ENCODE data around the gene KAZN. TPM values are rescaled to one million over a fixed set of nuclear protein-coding genes. Genes with fewer than 3 reads are reported as not detected.

The KAZN gene
- total and polyA plus RNA-seq, 12 donors = 1.1 to 6.5 (median 1.9) TPM

- WGBS, 2 donors = 76 to 86% methylated on average over 5 of the region's 5 CpGs
- Histone ChIP-seq H3K36me3 (no peaks in the 10 kb centered on the region), H3K27ac (no peak overlapping the region), H3K9me3 (no peaks in the 10 kb centered on the region), H3K4me1 (no peaks in the 10 kb centered on the region), H3K4me3 (no peak overlapping the region), H3K27me3 (peaks cover 0 to 12% (median 0%) of the 10 kb centered on the region in 7 donors)
- intact Hi-C loops (cut with DNase I) = no loop called here
- ATAC-seq = no peak
- no peak for TF ChIP-seq CTCF (IDR thresholded peaks at IDR 0.05)
- DNase-seq = no peak
Observed at GRCh38 chr1:14612256-14612655, 13.8 kb downstream of the KAZN start.

GRCh38 chr1:14613926-14614325 is 15.4 kb downstream of the KAZN start:
- no peak for ATAC-seq
- H3K9me3 ChIP-seq = peaks cover 0 to 11% (median 0%) of the 10 kb centered on the region in 11 donors
- H3K4me3 ChIP-seq = no peak overlapping the region
- 48 to 56% methylated on average over 3 of the region's 3 CpGs for WGBS, 2 donors
- TF ChIP-seq CTCF (IDR thresholded peaks at IDR 0.05) = no peak
- no peaks in the 10 kb centered on the region for H3K4me1 ChIP-seq
- intact Hi-C loops (cut with DNase I) = no loop called here
- no peak overlapping the region for H3K27ac ChIP-seq
- peaks cover 0 to 13% (median 0%) of the 10 kb centered on the region in 7 donors for H3K27me3 ChIP-seq
- DNase-seq = no peak
- H3K36me3 ChIP-seq = no peaks in the 10 kb centered on the region

GRCh38 chr1:14614341-14614740 is 15.9 kb downstream of the KAZN start:
- peaks cover 0 to 17% (median 0%) of the 10 kb centered on the region in 7 donors for H3K27me3 ChIP-seq
- ATAC-seq (no peak), DNase-seq (no peak)
- no peaks in the 10 kb centered on the region for H3K36me3 ChIP-seq
- TF ChIP-seq CTCF (IDR thresholded peaks at IDR 0.05) = no peak
- no peak overlapping the region for H3K27ac ChIP-seq
- H3K4me3 ChIP-seq = no peak overlapping the region
- H3K9me3 ChIP-seq = peaks cover 0 to 12% (median 0%) of the 10 kb centered on the region in 11 donors
- intact Hi-C loops (cut with DNase I) = no loop called here
- WGBS, 2 donors = 85 to 87% methylated on average over 6 of the region's 6 CpGs
- H3K4me1 ChIP-seq = no peaks in the 10 kb centered on the region

GRCh38 chr1:14615549-14616218 is 17.2 kb downstream of the KAZN start:
- no peak overlapping the region for H3K4me3 ChIP-seq
- WGBS, 2 donors = 84 to 88% methylated on average over 12 of the region's 12 CpGs
- H3K9me3 ChIP-seq = peaks cover 0 to 12% (median 0%) of the 10 kb centered on the region in 11 donors
- ATAC-seq = no peak
- no peak for DNase-seq
- no peaks in the 10 kb centered on the region for H3K4me1 ChIP-seq
- H3K27ac ChIP-seq = no peak overlapping the region
- peaks cover 0 to 17% (median 0%) of the 10 kb centered on the region in 7 donors for H3K27me3 ChIP-seq
- no peak for TF ChIP-seq CTCF (IDR thresholded peaks at IDR 0.05)
- intact Hi-C loops (cut with DNase I) = no loop called here
- H3K36me3 ChIP-seq = no peaks in the 10 kb centered on the region
